Astrocyte of the cerebellum (primary cell): Measurements from ENCODE around the gene SPDYE4.

Experiments
- DNase-seq: peaks from one replicate; pipeline ENCODE4 v3.0.0-alpha.2; 2011; ENCODE audit warnings: low read depth
- H3K4me3 ChIP-seq: 2 replicates; pipeline ENCODE4 v1.5.1; 2011; ENCODE audit warnings: mild to moderate bottlenecking, low read depth, low read length, moderate library complexity
- in situ Hi-C: cut with HindIII; loops from 2 replicates; pipeline ENCODE4 v1.10.0; 2017; ENCODE audit warnings: low sequenced_read_pairs
- TF ChIP-seq, protein P1 (sequence below): IDR thresholded peaks from 2 replicates; pipeline ENCODE4 v1.5.1; 2012; ENCODE audit warnings: low read length, low read depth, moderate library complexity, mild to moderate bottlenecking; ENCODE audit errors: missing control alignments

The SPDYE4 gene

DNA sequence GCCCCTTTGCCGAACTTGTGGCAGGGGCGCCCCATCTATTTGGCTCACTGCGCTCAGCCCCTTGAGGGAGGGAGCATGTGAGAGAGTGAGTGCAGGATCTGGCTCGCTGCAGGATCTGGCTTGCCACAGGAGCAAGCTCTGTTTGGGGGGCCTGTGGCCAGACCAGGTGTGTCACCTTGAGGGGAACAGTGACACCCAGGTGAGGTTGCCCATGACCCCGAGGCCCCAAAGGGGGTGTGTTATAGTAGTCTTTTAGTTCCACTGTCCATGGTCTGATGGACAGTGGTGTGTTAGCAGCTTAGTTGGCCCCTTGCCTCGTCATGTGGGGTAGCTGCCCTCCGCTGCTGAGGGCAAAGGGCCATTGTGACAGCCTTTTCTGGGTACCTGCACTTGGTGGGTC, 55.3 kb downstream of the SPDYE4 start:
- no peak overlapping the region for H3K4me3 ChIP-seq
- in situ Hi-C loops, result no loop called here
- no peak for DNase-seq
- TF ChIP-seq, protein P1, sequence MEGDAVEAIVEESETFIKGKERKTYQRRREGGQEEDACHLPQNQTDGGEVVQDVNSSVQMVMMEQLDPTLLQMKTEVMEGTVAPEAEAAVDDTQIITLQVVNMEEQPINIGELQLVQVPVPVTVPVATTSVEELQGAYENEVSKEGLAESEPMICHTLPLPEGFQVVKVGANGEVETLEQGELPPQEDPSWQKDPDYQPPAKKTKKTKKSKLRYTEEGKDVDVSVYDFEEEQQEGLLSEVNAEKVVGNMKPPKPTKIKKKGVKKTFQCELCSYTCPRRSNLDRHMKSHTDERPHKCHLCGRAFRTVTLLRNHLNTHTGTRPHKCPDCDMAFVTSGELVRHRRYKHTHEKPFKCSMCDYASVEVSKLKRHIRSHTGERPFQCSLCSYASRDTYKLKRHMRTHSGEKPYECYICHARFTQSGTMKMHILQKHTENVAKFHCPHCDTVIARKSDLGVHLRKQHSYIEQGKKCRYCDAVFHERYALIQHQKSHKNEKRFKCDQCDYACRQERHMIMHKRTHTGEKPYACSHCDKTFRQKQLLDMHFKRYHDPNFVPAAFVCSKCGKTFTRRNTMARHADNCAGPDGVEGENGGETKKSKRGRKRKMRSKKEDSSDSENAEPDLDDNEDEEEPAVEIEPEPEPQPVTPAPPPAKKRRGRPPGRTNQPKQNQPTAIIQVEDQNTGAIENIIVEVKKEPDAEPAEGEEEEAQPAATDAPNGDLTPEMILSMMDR, result no peak

DNA sequence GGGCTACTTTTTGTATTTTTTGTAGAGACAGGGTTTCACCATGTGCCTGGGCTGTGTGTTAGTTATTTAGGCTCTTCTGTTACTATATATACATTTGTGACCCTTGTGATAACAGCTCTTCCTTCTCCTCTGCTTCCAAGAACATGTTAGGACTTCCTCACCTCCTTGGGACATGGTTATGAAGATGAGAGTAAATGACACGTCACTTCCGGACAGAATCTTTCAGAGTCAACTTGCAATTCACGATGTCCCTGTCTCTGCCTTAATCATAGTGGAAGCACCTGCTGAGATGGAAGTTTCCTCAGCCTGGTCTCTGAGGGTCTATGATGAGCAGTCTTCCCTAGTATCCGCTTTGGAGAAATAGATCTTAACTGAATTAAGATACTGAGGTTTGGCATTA, 56.6 kb downstream of the SPDYE4 start:
- no peak overlapping the region for H3K4me3 ChIP-seq
- TF ChIP-seq, protein P1, result no peak
- DNase-seq, result no peak
- in situ Hi-C loops, result no loop called here

DNA sequence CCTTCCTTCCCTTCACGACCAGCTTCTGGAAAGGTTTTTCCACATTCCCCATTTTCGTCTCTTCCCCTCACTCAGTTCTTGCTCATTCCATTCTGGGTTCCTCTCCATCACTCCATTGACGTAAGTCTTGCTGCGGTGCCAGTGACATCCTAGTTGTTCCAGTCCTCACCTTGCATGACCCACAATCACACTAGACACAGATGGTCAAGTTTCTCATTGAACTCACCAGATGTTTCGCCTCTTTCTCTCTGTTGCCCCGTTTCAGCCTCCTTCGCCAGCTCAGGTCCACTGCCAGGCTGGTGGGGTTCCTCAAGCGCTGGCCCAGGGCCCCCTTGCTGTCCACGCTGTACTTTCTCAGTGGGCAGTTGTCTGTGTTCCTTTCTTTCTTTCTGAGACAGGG, 57.1 kb downstream of the SPDYE4 start:
- in situ Hi-C loops, result no loop called here
- H3K4me3 ChIP-seq, result no peak overlapping the region
- no peak for DNase-seq
- TF ChIP-seq, protein P1, result no peak
